ENCODE measurements around the gene TNFAIP8L3.
"Not testable (repeated sequence)": the region's sequence is repeated elsewhere in the genome, so short reads cannot be mapped to it uniquely, and the experiment has no call there.

Gene TNFAIP8L3

GRCh38 chr15:51051776-51052175, 42.9 kb downstream of the TNFAIP8L3 start:
- no peak for DNase-seq

- no peak for DNase-seq
Measured at GRCh38 chr15:51049081-51049480, 45.6 kb downstream of the TNFAIP8L3 start.

GRCh38 chr15:51048308-51048707, 46.4 kb downstream of the TNFAIP8L3 start:
- no peak for DNase-seq

GRCh38 chr15:51046799-51047449, 47.8 kb downstream of the TNFAIP8L3 start:
- no peak for DNase-seq

GRCh38 chr15:51046016-51046415, 48.7 kb downstream of the TNFAIP8L3 start:
- DNase-seq, result no peak

GRCh38 chr15:51044037-51044727, 50.5 kb downstream of the TNFAIP8L3 start:
- no peak for DNase-seq

- DNase-seq, result no peak
Measured at GRCh38 chr15:51038974-51039319, 55.8 kb downstream of the TNFAIP8L3 start.

- DNase-seq, result no peak
Measured at GRCh38 chr15:51038162-51038973, 56.3 kb downstream of the TNFAIP8L3 start.

- DNase-seq, result not testable (repeated sequence)
Measured at GRCh38 chr15:51037474-51037873, 57.2 kb downstream of the TNFAIP8L3 start.

GRCh38 chr15:51030649-51031316, 63.9 kb downstream of the TNFAIP8L3 start:
- no peak for DNase-seq

GRCh38 chr15:51025454-51025846, 69.3 kb downstream of the TNFAIP8L3 start:
- no peak for DNase-seq

GRCh38 chr15:51024735-51025453, 69.8 kb downstream of the TNFAIP8L3 start:
- DNase-seq, result no peak

- no peak for DNase-seq
Measured at GRCh38 chr15:51023499-51023898, 71.2 kb downstream of the TNFAIP8L3 start.

GRCh38 chr15:51022206-51022605, 72.5 kb downstream of the TNFAIP8L3 start:
- no peak for DNase-seq

- no peak for DNase-seq
Measured at GRCh38 chr15:51016615-51017014, 78.1 kb downstream of the TNFAIP8L3 start.

GRCh38 chr15:51011212-51011611, 83.5 kb downstream of the TNFAIP8L3 start:
- DNase-seq, result no peak

GRCh38 chr15:51007131-51007666, 87.5 kb downstream of the TNFAIP8L3 start:
- DNase-seq, result no peak
